NCI-H2171 (cell line): ENCODE measurements around the gene ATF5.

Source experiments
- DNase-seq: peaks from one replicate; lab custom pipeline; 2025; lab: John Stamatoyannopoulos, UW

Gene ATF5

DNA sequence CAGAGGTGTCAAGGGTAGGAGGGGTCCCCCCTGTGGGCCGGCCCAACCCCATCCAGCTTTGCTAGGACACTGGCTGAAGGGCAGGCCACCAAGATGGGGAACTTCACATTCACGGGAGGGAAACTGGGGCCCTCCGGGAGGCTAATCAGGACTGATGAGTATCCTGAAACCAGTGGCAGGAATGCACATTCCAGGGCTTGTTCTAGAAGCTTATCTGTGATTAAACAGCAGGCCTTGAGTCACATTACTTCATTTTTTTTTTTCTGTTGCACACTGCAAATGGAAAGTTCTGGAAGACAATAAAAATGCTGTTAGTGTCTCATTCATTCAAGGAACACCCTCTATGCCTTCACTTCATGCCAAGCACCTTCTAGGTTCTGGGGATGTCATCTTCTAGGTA lies 47.5 kb downstream of the ATF5 start:
- no peak for DNase-seq

DNA sequence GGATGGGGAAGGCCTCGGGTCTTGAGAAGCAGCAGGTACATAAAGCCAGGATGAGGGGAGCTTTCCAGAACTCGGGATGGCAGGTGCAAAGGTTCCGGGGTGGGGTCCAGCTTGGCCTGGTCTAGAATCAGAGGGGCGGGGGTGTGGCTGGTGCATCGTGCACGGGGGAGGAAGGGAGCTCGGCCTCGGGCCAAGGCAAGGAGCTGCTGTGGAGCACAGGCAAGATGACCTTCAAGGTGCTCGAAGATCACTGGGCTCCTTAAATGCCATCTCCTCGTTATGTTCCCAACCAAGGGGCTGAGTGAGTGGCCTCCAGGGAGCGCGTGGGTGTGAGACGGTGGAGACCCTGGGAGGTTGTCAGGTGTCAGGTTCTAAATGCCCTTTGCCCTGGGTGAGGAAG lies 48.1 kb downstream of the ATF5 start:
- no peak for DNase-seq

DNA sequence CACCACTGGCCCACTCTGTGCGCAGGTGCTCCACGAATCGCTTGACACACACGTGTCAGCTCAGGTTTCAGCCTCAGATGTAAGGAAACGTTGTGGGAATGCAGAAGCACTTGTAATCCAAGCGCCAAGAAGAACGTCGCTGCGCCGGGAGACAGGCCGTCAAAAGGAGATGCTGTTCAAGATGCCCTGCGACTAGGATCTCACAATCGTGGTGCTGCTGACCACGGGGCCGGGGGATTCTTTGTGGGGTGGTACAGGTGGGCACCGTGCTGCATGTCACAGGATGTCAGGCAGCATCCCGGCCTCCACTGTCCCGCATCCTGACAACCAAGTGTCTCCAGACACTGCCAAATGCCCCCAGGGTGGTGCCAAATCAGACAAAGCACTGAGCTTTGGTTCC lies 48.9 kb downstream of the ATF5 start:
- no peak for DNase-seq

DNA sequence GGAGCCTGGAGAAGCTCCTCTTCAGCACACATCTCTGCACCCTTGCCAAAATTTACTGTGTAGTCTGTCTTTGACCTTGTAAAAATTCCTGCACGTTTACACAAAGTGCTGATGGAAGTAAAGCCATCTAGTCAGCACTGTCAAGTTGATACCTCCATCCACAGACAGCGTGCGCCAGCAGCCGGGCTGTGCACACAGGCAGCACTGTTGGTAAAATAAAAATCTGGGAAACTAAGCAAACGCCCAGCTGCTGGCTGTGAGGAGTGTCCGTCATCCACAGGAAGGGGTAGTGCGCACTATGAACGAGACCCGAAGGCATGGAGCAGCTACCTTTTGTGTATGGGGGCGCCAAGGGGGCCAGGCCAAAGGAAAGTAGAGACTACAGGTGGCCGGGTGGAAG lies 49.3 kb downstream of the ATF5 start:
- DNase-seq = no peak

DNA sequence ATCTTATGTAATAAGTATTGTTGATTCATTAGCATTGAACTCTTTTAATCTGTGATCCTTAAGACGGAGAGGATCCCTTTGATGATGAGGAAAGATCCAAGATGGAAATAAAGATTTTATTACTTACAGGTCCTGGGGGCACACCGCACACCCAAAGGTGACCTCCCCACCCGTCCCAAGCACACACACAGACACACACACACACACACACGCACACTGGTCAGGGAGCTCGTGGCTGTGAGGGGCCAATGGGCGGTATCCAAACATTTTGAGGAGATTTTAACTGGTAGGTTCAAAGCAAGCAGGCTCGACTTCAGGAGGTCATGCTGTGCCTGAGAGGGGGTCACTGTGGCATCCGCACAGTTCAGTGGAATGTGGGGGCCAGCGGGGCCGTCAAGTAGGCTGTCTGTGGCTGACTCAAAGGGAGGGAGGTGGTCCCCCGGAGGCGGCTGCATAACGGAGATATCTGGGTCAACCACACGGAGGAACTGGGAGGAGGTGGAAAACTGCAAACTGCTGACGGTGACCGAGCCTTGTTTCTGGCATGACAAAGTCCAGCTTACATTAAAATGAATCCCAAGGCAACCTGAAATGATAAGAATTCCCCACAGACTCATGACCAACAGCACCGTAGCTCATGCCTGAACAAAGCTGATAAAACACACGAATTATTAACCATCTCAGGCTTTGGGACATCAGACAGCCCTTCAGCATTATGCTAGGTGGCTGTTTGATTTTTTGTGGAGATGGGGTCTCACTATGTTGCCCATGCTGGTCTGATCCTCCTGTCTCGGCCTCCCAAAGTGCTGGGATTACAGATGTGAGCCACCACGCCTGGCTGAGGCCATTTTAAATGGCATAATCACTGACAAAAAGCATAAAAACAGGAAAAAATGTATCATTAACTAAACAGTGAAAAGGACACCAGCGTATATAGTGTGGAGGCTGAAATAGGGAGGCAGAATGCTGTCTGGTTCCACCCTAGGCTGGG lies 52.9 kb downstream of the ATF5 start:
- no peak for DNase-seq
